SK-N-SH (cell line): ENCODE results near the gene SAMD4B. TPM values are rescaled to one million over a fixed set of nuclear protein-coding genes. Genes with fewer than 3 reads are reported as not detected.

ENCODE experiments used
- CTCF ChIA-PET: fragments of 300-600, 350-600 bp; formaldehyde crosslinking; extraction: SDS; loops from one replicate; lab custom pipeline; 2021; lab: Yijun Ruan, JAX
- POLR2A ChIA-PET: fragments of 350-600 bp; sonication (Branson Sonifier 250); formaldehyde crosslinking; extraction: SDS; loops from one replicate; lab custom pipeline; 2020; ENCODE audit warnings: antibody characterized with exemption, inconsistent platforms; lab: Yijun Ruan, JAX
- DNase-seq: peaks from one replicate; pipeline ENCODE4 v3.0.0; 2012
- H2AFZ ChIP-seq: fragments of 200-600 bp; sonication (generic); 2 replicates; pipeline ENCODE4 v1.8.1; 2016; ENCODE audit warnings: antibody characterized with exemption, mild to moderate bottlenecking, low read depth
- H3F3A ChIP-seq: fragments of 200-600 bp; sonication (generic); replicated peaks from 2 replicates; pipeline ENCODE3; 2016; ENCODE audit warnings: antibody characterized with exemption, mild to moderate bottlenecking; ENCODE audit not compliant: insufficient read depth
- H3K27ac ChIP-seq, 2 experiments: fragments of 200-500 bp in 1 of 2; fragments of 200-600 bp in 1 of 2; sonication (Bioruptor generic) in 1 of 2; sonication (generic), shearing (Covaris generic) in 1 of 2; 2 replicates each; pipeline versions ENCODE4 v1.5.1 to v1.6.1; 2014 to 2016; ENCODE audit warnings: low read depth in 2 of 2, inconsistent platforms in 1 of 2, low read length in 1 of 2, mild to moderate bottlenecking in 1 of 2, mixed read lengths in 1 of 2
- H3K27me3 ChIP-seq: fragments of 200-600 bp; sonication (generic), shearing (Covaris generic); 2 replicates; pipeline ENCODE4 v1.6.1; 2016; ENCODE audit warnings: mixed run types; ENCODE audit not compliant: insufficient read depth
- H3K36me3 ChIP-seq, 2 experiments: fragments of 200-500 bp in 1 of 2; fragments of 200-600 bp in 1 of 2; sonication (Bioruptor generic) in 1 of 2; sonication (generic) in 1 of 2; replicated peaks in 1 of 2; 2 replicates each; pipeline versions ENCODE3 to v1.5.1; 2014 to 2016; ENCODE audit warnings: low read length in 1 of 2, mild to moderate bottlenecking in 1 of 2; ENCODE audit not compliant: insufficient read depth in 2 of 2, control insufficient read depth in 1 of 2
- H3K4me1 ChIP-seq, 2 experiments: fragments of 200-500 bp in 1 of 2; fragments of 200-600 bp in 1 of 2; sonication (Bioruptor generic) in 1 of 2; sonication (generic), shearing (Covaris generic) in 1 of 2; 2 replicates each; pipeline versions ENCODE4 v1.5.1 to v1.6.1; 2014 to 2016; ENCODE audit warnings: low read depth in 1 of 2, low read length in 1 of 2, mixed run types in 1 of 2; ENCODE audit not compliant: insufficient read depth in 2 of 2, control insufficient read depth in 1 of 2
- H3K4me2 ChIP-seq: fragments of 200-600 bp; sonication (generic), shearing (Covaris generic); 2 replicates; pipeline ENCODE4 v1.6.1; 2017; ENCODE audit warnings: mixed run types
- H3K4me3 ChIP-seq, 2 experiments: fragments of 200-500 bp in 1 of 2; fragments of 200-600 bp in 1 of 2; sonication (Bioruptor generic) in 1 of 2; sonication (generic), shearing (Covaris generic) in 1 of 2; 2 replicates each; pipeline versions ENCODE4 v1.5.1 to v1.8.1; 2014 to 2016; ENCODE audit warnings: low read depth in 2 of 2, inconsistent platforms in 1 of 2, low read length in 1 of 2, mild to moderate bottlenecking in 1 of 2, mixed read lengths in 1 of 2, moderate library complexity in 1 of 2
- H3K79me2 ChIP-seq: fragments of 200-600 bp; sonication (generic); 2 replicates; pipeline ENCODE4 v1.8.1; 2017; ENCODE audit warnings: mild to moderate bottlenecking; ENCODE audit not compliant: insufficient read depth
- H3K9ac ChIP-seq: fragments of 200-600 bp; sonication (generic); 2 replicates; pipeline ENCODE4 v1.6.1; 2017; ENCODE audit warnings: mixed run types
- H3K9me2 ChIP-seq: fragments of 200-600 bp; sonication (generic); 2 replicates; pipeline ENCODE4 v1.6.1; 2017; ENCODE audit warnings: mixed run types
- H3K9me3 ChIP-seq: fragments of 200-600 bp; sonication (generic); 2 replicates; pipeline ENCODE4 v1.6.1; 2017; ENCODE audit warnings: mixed run types, mild to moderate bottlenecking, moderate library complexity
- H4K20me1 ChIP-seq: fragments of 200-600 bp; sonication (generic); 2 replicates; pipeline ENCODE4 v1.6.1; 2017; ENCODE audit warnings: mild to moderate bottlenecking, mixed run types; ENCODE audit not compliant: insufficient read depth
- CHD2 ChIP-seq: fragments of 150-350 bp; IDR thresholded peaks from 2 replicates; pipeline ENCODE4 v1.6.1; 2018; ENCODE audit warnings: low read length; ENCODE audit not compliant: partially characterized antibody
- ELF1 ChIP-seq: IDR thresholded peaks from 2 replicates; pipeline ENCODE4 v1.4.0; 2012
- EP300 ChIP-seq, 2 experiments: IDR thresholded peaks; 2 replicates each; pipeline versions ENCODE4 v1.4.0 to v1.6.1; 2012; ENCODE audit warnings: borderline replicate concordance in 1 of 2, low read depth in 1 of 2, low read length in 1 of 2
- EZH2phosphoT487 ChIP-seq: fragments of 200-600 bp; sonication (generic); IDR thresholded peaks from 2 replicates; pipeline ENCODE4 v1.6.1; 2017; ENCODE audit warnings: low read depth, mixed run types, mild to moderate bottlenecking, antibody characterized with exemption, moderate library complexity, borderline replicate concordance
- FOSL2 ChIP-seq: IDR thresholded peaks from 2 replicates; pipeline ENCODE4 v1.4.0; 2012; ENCODE audit warnings: low read depth, mild to moderate bottlenecking, moderate library complexity, borderline replicate concordance
- FOXJ3 ChIP-seq: sonication (generic); formaldehyde crosslinking; IDR thresholded peaks from 2 replicates; pipeline ENCODE4 v1.5.1; 2020; ENCODE audit warnings: mild to moderate bottlenecking, missing genetic modification reagents
- FOXM1 ChIP-seq: IDR thresholded peaks from 2 replicates; pipeline ENCODE4 v1.4.0; 2012; ENCODE audit warnings: low read depth, mild to moderate bottlenecking
- GABPA ChIP-seq: IDR thresholded peaks from 2 replicates; pipeline ENCODE4 v1.4.0; 2012; ENCODE audit warnings: low read depth, mild to moderate bottlenecking
- GATA2 ChIP-seq: sonication (generic); formaldehyde crosslinking; IDR thresholded peaks from 2 replicates; pipeline ENCODE4 v1.5.0; 2020; ENCODE audit warnings: mild to moderate bottlenecking, missing genetic modification reagents
- JUND ChIP-seq: IDR thresholded peaks from 2 replicates; pipeline ENCODE4 v1.4.0; 2012
- MXI1 ChIP-seq: IDR thresholded peaks from 2 replicates; pipeline ENCODE4 v1.6.1; 2012; ENCODE audit warnings: mild to moderate bottlenecking, low read depth, low read length, improper control_type of control experiment
- NFIC ChIP-seq: IDR thresholded peaks from 2 replicates; pipeline ENCODE4 v1.4.0; 2012; ENCODE audit warnings: borderline replicate concordance
- POLR2AphosphoS5 ChIP-seq: IDR thresholded peaks from 2 replicates; pipeline ENCODE4 v1.6.1; 2012; ENCODE audit warnings: low read depth, low read length
- RAD21 ChIP-seq: IDR thresholded peaks from 2 replicates; pipeline ENCODE4 v1.6.1; 2012; ENCODE audit warnings: mild to moderate bottlenecking, low read length
- RCOR1 ChIP-seq: fragments of 150-350 bp; IDR thresholded peaks from 2 replicates; pipeline ENCODE4 v1.6.1; 2017; ENCODE audit warnings: antibody characterized with exemption, low read length
- RFX5 ChIP-seq: IDR thresholded peaks from 2 replicates; pipeline ENCODE4 v1.6.1; 2012; ENCODE audit warnings: mild to moderate bottlenecking, improper control_type of control experiment, low read length
- RXRA ChIP-seq: IDR thresholded peaks from 2 replicates; pipeline ENCODE4 v1.4.0; 2012; ENCODE audit warnings: low read depth, mild to moderate bottlenecking, borderline replicate concordance
- SIN3A ChIP-seq: IDR thresholded peaks from 2 replicates; pipeline ENCODE4 v1.6.1; 2012; ENCODE audit warnings: low read depth, mild to moderate bottlenecking, low read length, moderate library complexity, borderline replicate concordance
- SMC3 ChIP-seq: IDR thresholded peaks from 2 replicates; pipeline ENCODE4 v1.6.1; 2012; ENCODE audit warnings: low read depth, low read length, improper control_type of control experiment
- TAF1 ChIP-seq: IDR thresholded peaks from 2 replicates; pipeline ENCODE4 v1.6.1; 2012; ENCODE audit warnings: low read depth, mild to moderate bottlenecking, low read length, moderate library complexity, borderline replicate concordance
- TEAD4 ChIP-seq: IDR thresholded peaks from 2 replicates; pipeline ENCODE4 v1.4.0; 2012; ENCODE audit warnings: mild to moderate bottlenecking, borderline replicate concordance; ENCODE audit not compliant: insufficient read depth
- YY1 ChIP-seq: IDR thresholded peaks from 2 replicates; pipeline ENCODE4 v1.4.0; 2012; ENCODE audit warnings: low read depth, mild to moderate bottlenecking
- WGBS: methylation state at CpG from one replicate; pipeline ENCODE4 v1.1.6; 2017; ENCODE audit warnings: low lambda C conversion rate; 5-methylcytosine and 5-hydroxymethylcytosine counted together
- polyA plus RNA-seq, 3 experiments: library from polyadenylated mRNA; depleted of rRNA; stranded (reverse); fragments of >200 nt; gene quantifications; 2 replicates each; pipeline ENCODE4 v1.2.3, GENCODE V29; 2012
- TF ChIP-seq, protein P1 (sequence below): IDR thresholded peaks from 2 replicates; pipeline ENCODE4 v1.6.1; 2012; ENCODE audit warnings: mild to moderate bottlenecking, low read depth, low read length, moderate library complexity
- TF ChIP-seq, protein P2 (sequence below): IDR thresholded peaks from 2 replicates; pipeline ENCODE4; 2012
- TF ChIP-seq, protein P3 (sequence below): IDR thresholded peaks from 2 replicates; pipeline ENCODE4 v1.4.0; 2012; ENCODE audit warnings: low read depth, borderline replicate concordance

SAMD4B gene
- polyA plus RNA-seq, 1 of the 3 experiments (the other 2 are of a cell fraction): 83.0 TPM

DNA sequence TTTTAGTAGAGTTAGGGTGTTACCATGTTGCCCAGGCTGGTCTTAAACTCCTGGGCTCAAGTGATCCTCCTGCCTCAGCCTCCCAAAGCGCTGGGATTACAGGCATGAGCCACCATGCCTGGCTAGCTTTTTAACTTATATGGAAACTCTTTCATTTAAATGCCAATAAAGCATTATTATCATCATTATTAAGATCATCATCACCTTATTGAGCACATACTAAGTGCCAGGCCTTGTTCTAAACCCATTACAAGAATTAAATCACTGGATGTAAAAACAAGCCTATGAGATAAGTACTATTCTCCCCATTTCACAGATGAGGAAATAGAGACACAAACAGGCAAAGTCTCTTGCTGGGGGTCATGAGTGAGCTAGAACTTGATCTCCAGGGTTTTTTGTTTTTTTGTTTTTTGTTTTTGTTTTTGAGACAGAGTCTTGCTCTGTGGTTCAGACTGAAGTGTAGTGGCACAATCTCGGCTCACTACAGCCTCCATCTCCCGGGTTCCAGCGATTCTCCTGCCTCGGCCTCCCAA lies 7.7 kb upstream of the SAMD4B start:
- no peaks in the 10 kb centered on the region for H3K27me3 ChIP-seq
- H3F3A ChIP-seq: peaks cover 6% of the 10 kb centered on the region
- H3K9me2 ChIP-seq: no peaks in the 10 kb centered on the region
- H3K27ac ChIP-seq: no peak overlapping the region
- H3K79me2 ChIP-seq: no peaks in the 10 kb centered on the region
- no peak overlapping the region for H3K4me2 ChIP-seq
- no peaks in the 10 kb centered on the region for H3K4me1 ChIP-seq
- H3K9me3 ChIP-seq: no peaks in the 10 kb centered on the region
- CTCF ChIA-PET: interaction anchor here (0.6 to 4.1 kb wide), 3 partner anchors 124 to 224 kb away, joined by 5 to 22 read pairs (median 5); no protein-coding TSS in a partner anchor
- whole genome bisulfite sequencing: 76% methylated on average over 5 of the region's 5 CpGs
- no peak for DNase-seq
- no peaks in the 10 kb centered on the region for H3K36me3 ChIP-seq
- no peak overlapping the region for H2AFZ ChIP-seq
- POLR2A ChIA-PET: no interaction called here
- H3K4me3 ChIP-seq: no peak overlapping the region
- no peak for TF ChIP-seq SMC3
- TF ChIP-seq RCOR1: no peak
- TF ChIP-seq EZH2phosphoT487: no peak
- no peak for TF ChIP-seq ELF1
- TF ChIP-seq CHD2: no peak
- no peak for TF ChIP-seq YY1
- no peak for TF ChIP-seq GATA2 (CRISPR knock-in tag)
- TF ChIP-seq JUND: no peak
- no peak for TF ChIP-seq RFX5
- TF ChIP-seq MXI1: no peak
- no peak for TF ChIP-seq TAF1
- no peak for TF ChIP-seq POLR2AphosphoS5
- no peak for TF ChIP-seq SIN3A
- TF ChIP-seq EP300 (IDR thresholded peaks at IDR 0.05; ENCODE audit: borderline replicate concordance in 1 of 2, low read depth in 1 of 2, low read length in 1 of 2): no peak
- TF ChIP-seq GABPA: no peak
- TF ChIP-seq FOXJ3 (CRISPR knock-in tag): no peak
- no peak for TF ChIP-seq FOXM1
- no peak for TF ChIP-seq RXRA
- H4K20me1 ChIP-seq: no peaks in the 10 kb centered on the region
- no peak overlapping the region for H3K9ac ChIP-seq

DNA sequence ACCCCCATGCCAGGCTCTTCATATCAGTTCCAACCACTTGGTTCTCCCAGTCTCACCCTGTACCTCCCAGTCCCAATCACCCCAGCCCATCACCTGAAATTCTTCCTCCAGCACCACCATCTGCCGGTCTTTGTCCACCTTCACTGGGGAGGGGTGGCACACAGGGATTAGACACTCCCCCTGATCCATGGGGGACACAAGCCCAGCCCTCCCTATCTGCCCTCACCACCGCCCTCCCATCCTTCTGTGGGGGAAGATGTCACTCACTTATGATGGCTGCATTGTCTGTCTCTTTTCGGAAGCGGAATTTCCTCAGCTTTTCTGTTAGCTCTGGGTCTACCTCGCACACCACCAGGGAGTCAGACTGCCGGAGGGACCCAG lies 7.1 kb upstream of the SAMD4B start:
- H2AFZ ChIP-seq: no peak overlapping the region
- CTCF ChIA-PET: interaction anchor here (1.6 to 4.1 kb wide), 2 partner anchors 213 to 225 kb away, joined by 5 to 22 read pairs; no protein-coding TSS in a partner anchor

More for the DNA sequence above, 7.1 kb upstream of the SAMD4B start:
- Histone ChIP-seq H3K9me3 (no peaks in the 10 kb centered on the region), H3K9ac (no peak overlapping the region), H3K4me3 (no peak overlapping the region), H3K27ac (no peak overlapping the region), H3K27me3 (no peaks in the 10 kb centered on the region), H3K79me2 (no peaks in the 10 kb centered on the region), H3K36me3 (no peaks in the 10 kb centered on the region), H3F3A (peaks cover 6% of the 10 kb centered on the region), H4K20me1 (no peaks in the 10 kb centered on the region), H3K4me1 (no peaks in the 10 kb centered on the region), H3K4me2 (no peak overlapping the region), H3K9me2 (no peaks in the 10 kb centered on the region)
- POLR2A ChIA-PET: no interaction called here
- WGBS: 77% methylated on average over 6 of the region's 6 CpGs
- DNase-seq: peak; percentile 14
- TF ChIP-seq TEAD4 (no peak), GABPA (no peak), MXI1 (no peak), TAF1 (no peak), NFIC (no peak), EZH2phosphoT487 (no peak), RFX5 (no peak), RAD21 (no peak), POLR2AphosphoS5 (no peak), FOSL2 (no peak), GATA2 (CRISPR knock-in tag) (no peak), CHD2 (no peak)
- TF ChIP-seq, protein P1, sequence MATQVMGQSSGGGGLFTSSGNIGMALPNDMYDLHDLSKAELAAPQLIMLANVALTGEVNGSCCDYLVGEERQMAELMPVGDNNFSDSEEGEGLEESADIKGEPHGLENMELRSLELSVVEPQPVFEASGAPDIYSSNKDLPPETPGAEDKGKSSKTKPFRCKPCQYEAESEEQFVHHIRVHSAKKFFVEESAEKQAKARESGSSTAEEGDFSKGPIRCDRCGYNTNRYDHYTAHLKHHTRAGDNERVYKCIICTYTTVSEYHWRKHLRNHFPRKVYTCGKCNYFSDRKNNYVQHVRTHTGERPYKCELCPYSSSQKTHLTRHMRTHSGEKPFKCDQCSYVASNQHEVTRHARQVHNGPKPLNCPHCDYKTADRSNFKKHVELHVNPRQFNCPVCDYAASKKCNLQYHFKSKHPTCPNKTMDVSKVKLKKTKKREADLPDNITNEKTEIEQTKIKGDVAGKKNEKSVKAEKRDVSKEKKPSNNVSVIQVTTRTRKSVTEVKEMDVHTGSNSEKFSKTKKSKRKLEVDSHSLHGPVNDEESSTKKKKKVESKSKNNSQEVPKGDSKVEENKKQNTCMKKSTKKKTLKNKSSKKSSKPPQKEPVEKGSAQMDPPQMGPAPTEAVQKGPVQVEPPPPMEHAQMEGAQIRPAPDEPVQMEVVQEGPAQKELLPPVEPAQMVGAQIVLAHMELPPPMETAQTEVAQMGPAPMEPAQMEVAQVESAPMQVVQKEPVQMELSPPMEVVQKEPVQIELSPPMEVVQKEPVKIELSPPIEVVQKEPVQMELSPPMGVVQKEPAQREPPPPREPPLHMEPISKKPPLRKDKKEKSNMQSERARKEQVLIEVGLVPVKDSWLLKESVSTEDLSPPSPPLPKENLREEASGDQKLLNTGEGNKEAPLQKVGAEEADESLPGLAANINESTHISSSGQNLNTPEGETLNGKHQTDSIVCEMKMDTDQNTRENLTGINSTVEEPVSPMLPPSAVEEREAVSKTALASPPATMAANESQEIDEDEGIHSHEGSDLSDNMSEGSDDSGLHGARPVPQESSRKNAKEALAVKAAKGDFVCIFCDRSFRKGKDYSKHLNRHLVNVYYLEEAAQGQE: no peak
- TF ChIP-seq, protein P2, sequence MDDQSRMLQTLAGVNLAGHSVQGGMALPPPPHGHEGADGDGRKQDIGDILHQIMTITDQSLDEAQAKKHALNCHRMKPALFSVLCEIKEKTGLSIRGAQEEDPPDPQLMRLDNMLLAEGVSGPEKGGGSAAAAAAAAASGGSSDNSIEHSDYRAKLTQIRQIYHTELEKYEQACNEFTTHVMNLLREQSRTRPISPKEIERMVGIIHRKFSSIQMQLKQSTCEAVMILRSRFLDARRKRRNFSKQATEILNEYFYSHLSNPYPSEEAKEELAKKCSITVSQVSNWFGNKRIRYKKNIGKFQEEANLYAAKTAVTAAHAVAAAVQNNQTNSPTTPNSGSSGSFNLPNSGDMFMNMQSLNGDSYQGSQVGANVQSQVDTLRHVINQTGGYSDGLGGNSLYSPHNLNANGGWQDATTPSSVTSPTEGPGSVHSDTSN: no peak
- TF ChIP-seq, protein P3, sequence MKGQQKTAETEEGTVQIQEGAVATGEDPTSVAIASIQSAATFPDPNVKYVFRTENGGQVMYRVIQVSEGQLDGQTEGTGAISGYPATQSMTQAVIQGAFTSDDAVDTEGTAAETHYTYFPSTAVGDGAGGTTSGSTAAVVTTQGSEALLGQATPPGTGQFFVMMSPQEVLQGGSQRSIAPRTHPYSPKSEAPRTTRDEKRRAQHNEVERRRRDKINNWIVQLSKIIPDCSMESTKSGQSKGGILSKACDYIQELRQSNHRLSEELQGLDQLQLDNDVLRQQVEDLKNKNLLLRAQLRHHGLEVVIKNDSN: no peak
